GM13977 (cell line): ENCODE measurements around the gene CREBBP.

Experiments
- DNase-seq: peaks from one replicate; pipeline ENCODE4 v3.0.0; 2012; ENCODE audit warnings: low spot score
- in situ Hi-C: fragments of 300-500 bp; cut with MboI; formaldehyde crosslinking; loops from one replicate; pipeline ENCODE4 v1.12.0; 2022; ENCODE audit warnings: low sequenced_read_pairs, low pct_unique_long_range_greater_than_20kb, mixed read lengths, inconsistent platforms; ENCODE audit not compliant: unreplicated experiment
- TF ChIP-seq, protein P1 (sequence below): IDR thresholded peaks from 2 replicates; pipeline ENCODE4 v1.5.1; 2012; ENCODE audit warnings: mild to moderate bottlenecking, control low read depth; ENCODE audit not compliant: insufficient read depth; ENCODE audit errors: extremely low read depth, missing control alignments

The CREBBP gene

DNA sequence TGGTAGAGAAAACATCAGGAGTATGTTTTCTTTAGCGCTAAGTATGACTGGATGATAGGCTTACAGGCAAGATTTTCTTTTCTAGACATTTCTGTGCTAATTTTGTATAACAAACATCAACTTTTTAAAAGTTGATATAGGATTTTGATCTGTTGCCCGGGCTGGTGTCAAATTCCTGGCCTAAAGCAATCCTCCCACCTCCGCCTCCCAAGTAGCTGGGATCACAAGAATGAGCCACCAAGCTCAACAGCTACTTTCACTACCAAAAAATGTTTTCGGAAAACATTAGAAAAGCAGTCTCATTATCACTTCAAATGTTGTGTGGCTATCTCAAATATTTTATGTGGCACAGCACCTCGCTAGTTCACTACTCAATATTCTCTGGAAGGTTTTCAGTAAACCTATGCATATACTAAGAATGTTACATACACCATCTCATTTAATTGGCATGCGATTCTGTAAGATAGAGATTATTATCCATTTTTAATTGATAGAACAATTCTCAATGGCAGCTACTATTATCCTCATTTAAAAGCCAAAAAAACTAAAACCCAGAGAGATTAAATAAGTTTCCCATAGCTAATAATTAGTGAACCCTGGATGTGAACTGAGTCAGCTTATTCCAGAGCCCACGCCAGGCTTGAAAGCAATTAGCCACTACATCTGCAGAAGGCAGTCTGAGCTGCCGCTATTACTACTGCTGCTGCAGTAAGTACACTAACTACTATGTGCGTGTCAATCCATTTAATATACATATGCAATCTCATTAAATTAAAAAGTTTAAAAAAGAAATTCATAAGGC lies 41.7 kb downstream of the CREBBP start:
- DNase-seq: no peak
- in situ Hi-C loops: no loop called here
- TF ChIP-seq, protein P1, sequence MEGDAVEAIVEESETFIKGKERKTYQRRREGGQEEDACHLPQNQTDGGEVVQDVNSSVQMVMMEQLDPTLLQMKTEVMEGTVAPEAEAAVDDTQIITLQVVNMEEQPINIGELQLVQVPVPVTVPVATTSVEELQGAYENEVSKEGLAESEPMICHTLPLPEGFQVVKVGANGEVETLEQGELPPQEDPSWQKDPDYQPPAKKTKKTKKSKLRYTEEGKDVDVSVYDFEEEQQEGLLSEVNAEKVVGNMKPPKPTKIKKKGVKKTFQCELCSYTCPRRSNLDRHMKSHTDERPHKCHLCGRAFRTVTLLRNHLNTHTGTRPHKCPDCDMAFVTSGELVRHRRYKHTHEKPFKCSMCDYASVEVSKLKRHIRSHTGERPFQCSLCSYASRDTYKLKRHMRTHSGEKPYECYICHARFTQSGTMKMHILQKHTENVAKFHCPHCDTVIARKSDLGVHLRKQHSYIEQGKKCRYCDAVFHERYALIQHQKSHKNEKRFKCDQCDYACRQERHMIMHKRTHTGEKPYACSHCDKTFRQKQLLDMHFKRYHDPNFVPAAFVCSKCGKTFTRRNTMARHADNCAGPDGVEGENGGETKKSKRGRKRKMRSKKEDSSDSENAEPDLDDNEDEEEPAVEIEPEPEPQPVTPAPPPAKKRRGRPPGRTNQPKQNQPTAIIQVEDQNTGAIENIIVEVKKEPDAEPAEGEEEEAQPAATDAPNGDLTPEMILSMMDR: no peak

DNA sequence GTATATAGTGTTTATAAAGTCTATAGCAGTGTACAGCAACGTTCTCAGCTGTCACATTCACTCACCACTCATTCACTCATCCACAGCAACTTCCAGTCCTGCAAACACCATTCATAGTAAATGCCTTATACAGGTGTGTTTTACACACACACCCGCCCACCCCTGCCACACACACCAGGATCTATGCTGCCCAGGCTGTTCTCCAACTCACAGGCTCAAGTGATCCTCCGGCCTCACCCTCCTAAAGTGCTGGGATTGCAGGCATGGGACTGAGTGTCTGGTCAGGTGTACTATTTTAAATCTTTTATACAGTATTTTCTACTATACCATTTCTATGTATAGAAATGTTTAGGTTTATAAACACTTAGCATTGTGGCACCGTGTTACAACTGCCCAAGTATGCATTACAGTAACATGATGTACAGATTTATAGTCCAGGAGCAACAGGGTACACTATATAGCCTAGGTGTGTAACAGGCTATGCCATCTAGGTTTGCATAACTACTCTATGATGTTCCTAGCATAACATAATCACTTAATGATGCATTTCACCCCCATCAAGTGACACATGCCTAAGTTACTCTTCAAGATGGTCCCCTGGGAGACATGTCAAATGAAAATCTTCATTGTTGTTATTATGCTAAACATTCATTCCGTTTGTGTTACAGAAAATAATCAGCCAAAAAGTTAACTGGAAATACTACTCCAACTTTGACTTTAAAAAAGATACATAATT lies 42.5 kb downstream of the CREBBP start:
- no peak for DNase-seq
- in situ Hi-C loops: no loop called here
- TF ChIP-seq, protein P1: no peak

DNA sequence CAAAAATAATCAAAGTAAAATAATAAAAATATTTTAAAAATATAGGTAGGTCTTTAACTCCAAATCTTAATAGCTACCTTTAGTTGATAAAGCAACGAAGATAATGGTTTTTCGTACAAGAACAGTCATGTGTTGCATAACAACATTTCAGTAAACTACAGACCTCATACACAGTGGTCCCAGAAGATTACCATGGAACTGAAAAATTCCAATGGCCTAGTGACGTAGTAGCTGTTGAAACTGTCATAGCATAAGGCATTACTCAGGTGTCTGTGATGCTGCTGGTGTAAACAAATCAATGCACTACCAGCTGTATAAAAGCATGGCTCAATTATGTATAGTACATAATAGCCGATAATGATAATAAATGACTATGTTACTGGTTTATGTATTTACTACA lies 43.9 kb downstream of the CREBBP start:
- in situ Hi-C loops: no loop called here
- no peak for DNase-seq
- TF ChIP-seq, protein P1: no peak

DNA sequence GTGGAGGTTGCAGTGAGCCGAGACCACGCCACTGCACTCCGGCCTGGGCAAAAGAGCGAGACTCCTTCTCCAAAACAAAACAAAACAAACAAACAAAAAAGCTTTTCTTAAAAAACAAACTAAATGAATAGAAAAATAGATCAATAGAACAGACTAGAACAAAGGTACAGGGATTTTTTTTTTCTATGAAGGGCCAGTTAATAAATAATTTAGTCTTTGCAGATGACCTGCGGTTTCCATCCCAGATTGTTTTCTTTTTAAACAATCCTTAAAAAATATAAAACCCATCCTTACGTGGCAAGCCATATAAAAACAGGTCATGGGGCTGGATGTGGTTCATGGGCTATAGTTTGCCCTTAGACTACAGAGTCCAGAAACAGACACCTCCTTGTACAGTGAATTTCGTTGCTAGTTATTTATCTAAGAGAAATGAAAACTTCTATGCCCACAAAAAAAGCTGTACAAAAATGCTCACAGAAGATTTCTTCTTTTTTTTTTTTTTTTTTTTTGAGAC lies 45.4 kb downstream of the CREBBP start:
- no peak for DNase-seq
- in situ Hi-C loops: no loop called here
- TF ChIP-seq, protein P1: no peak

DNA sequence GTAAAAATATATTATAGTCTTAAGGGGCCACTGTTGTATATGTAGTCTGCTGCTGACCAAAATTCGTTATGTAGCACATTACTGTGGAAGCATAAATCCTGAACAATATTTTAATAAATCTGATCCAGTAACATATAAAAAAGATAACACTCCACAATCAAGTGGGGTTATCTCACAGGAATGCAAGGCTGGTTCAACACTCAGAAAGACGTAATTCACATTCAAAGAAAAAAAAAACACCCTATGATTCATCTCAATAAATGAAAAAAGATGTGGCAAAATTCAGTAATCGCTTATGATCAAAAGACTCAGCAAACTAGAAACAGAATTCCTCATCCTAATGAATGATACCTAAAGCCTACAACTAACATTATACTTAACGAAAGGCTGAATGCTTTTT lies 47.8 kb downstream of the CREBBP start:
- no peak for DNase-seq
- TF ChIP-seq, protein P1: no peak
- in situ Hi-C loops: no loop called here

DNA sequence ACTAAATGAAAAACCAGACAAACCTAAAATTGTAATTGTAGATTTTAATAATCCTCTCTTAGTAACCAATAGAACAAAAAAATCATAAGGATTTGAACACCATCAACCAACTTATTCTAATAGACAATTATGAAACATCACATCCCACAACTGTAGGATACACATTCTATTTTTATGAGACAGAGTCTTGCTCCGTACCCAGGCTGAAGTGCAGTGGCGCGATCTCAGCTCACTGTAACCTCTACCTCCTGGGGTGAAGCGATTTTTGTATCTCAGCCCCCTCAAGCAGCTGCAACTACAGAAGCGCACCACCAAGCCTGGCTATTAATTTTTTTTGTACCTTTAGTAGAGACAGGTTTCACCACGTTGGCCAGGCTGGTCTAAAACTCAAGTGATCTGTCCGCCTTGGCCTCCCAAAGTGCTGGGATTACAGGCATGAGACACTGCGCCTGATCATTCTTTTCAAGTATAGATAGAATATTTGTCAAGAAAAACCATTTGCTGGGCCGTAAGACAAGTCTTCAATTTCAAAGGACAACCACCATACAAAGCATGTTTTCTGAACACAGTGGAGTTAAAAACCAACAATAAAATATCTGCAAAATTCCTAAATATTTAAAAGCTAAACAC lies 49.8 kb downstream of the CREBBP start:
- TF ChIP-seq, protein P1: no peak
- no peak for DNase-seq
- in situ Hi-C loops: no loop called here
